Eye (tissue), 1 donor: ENCODE data around the gene MYO1G.
"Not testable (repeated sequence)": the region's sequence is repeated elsewhere in the genome, so short reads cannot be mapped to it uniquely, and the experiment has no call there.

Source experiments
- DNase-seq: peaks from one replicate; pipeline ENCODE4 v3.0.0-alpha.2; 2015

MYO1G gene

DNA sequence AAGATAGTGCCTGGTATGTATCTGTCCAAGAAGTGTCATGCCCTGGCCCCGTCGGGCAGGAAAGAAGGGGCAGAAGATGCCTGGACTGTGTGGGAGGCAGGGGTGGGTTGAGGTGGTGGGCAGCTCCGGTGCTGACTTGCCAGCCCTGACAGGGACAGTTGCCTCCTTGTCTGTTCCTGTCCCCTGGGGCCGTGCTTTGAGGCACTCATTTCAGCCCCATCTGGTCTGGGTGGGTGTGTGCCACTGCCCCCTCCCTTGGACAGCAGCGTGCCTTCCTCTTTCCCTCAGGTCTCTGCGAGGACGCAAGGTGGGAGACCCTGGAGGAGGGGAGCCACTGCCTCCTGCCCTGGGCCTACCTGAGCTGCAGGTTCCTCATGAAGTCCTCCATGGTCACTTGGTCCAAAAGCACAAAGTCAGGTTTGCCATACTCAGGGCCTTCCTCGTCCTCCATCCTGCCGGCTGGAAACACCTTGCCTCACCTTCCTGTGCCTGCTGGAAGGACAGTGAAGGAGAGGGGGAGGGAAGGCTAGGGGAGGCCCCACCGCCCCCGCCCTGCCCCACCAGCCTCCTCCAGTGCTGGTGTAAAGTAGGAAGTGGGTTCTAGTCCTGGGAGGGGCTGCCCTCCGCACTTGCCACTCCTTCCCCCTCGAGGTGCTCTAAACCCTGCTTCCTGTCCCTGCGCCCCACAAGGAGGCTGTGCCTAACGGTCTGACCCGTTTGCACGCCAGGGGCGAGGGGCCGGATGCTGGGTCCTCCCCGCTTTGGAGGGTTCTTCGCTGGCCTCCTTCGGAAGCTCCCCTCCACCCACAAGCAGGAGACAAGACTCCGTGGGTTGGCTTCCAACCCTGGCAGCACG is at the start of gene MYO1G:
Gene MYO1G (minus strand): TSS at position 505 of the 856 bp plus-strand sequence. CDS start 54 bp downstream, at position 451.
- DNase-seq: no peak

DNA sequence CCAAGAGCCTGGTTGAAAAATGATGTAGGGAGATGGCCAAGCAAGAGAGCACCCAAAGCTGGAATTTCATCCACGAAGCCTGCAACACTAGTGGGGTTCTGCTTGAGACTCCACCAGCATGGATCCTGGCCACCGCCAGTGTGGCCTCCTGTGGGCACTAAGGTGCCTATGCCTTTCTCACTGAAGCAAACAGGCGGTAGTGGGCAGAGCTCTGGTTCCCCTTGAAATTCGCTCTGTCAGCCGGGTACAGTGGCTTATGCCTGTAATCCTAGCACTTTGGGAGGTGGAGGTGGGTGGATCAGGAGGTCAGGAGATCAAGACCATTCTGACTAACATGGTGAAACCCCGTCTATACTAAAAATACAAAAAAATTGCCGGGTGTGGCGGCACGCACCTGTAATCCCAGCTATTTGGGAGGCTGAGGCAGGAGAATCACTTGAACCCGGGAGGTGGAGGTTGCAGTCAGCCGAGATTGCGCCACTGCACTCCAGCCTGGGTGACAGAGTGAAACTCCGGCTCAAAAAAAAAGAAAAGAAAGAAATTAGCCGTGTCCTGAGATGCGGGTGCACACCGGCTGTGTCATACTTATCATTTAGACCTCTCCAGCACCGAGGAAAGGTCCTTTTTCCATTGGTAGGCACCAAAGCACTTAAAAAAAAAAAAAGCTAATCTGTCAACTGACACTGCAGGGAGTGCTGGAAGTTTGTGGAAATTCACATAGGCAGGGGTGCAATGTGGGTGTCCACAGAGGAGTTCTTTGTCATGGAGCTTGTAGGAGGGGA is 49.5 kb upstream of the MYO1G start:
- DNase-seq: no peak

DNA sequence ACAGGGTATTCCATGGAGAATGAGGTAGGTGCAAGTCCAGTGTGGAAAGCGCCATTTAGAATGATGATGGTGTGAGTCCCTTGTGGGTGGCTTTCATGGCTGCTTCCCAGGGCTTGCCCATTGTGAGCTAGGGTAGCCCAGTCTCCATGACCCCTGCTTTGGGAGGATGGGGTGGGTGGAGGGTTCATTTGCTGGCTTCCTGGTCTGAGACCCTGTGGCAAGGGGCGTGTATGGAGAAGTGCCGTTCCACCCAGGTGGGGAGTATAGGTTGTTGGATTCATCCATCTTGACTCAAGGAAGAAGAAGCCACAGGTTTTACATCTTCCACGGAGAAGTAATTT is 48.9 kb upstream of the MYO1G start:
- no peak for DNase-seq

DNA sequence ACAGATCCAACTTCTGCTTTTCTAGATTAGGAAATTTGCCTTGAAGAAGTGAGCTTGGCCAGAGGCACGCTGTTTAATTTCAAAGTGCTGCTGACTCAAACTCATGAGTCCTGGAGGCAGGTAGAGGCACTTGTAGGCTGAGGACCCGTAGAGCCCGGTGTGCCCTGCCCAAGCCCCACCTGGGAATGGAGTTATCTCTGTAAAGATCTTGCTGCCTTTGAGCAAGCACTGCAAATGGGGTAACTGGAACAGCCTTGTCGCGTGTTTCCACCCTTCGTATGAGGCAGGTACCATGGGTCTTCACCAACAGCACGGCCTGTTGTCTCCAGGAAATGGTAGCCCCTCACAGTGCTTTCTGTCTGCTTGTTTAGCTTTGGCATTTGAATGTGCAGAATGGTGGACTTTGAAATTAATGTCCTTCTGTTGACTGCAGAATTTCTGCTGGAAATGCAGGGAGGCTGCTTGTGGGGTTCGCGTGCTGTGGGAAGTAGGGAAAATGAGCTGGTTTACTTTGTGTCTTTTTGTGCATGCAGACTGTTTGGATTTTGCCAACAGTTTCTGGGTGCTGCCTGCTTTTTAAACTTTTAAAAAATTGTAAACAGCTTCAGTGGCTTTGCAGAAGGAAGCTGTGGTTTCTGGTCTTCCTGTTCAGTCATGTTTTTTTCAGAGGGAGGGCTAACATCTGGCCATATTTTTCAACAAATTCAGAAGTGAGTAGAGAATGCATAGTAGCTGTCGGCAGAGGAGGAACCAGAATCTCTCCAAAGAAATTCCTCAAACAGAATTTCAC is 48.4 kb upstream of the MYO1G start:
- no peak for DNase-seq

DNA sequence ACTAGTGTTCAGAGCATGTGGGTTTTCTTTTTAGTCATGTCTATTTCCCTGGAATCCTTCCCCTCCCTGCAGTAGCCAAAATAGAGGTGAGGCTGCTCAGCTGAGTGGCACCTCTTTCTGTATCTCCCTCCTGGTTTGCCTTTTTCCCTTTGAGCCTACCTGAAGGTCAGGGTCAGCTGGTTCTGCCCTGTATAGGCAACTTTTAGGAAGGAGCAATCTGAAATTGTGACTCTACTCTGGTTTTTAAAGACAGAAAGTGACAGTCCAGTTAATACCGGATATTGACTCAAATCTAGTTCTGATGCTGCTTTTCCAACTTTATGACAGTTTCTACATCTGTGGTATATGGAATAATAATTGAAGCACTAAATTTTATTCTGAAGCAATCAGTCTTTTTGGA is 47.2 kb upstream of the MYO1G start:
- no peak for DNase-seq

DNA sequence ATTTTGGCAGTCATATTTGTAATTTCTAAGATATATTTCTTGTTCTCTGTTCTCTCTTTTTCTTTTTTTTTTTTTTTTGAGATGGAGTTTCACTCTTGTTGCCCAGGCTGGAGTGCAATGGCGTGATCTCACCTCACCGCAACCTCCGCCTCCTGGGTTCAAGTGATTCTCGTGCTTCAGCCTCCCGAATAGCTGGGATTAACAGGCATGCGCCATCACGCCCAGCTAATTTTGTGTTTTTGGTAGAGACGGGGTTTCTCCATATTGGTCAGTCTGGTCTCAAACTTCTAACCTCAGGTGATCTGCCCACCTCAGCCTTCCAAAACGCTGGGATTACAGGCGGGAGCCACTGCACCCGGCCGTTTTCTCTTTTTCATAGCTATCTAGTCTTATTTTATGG is 46.7 kb upstream of the MYO1G start:
- not testable (repeated sequence) for DNase-seq

DNA sequence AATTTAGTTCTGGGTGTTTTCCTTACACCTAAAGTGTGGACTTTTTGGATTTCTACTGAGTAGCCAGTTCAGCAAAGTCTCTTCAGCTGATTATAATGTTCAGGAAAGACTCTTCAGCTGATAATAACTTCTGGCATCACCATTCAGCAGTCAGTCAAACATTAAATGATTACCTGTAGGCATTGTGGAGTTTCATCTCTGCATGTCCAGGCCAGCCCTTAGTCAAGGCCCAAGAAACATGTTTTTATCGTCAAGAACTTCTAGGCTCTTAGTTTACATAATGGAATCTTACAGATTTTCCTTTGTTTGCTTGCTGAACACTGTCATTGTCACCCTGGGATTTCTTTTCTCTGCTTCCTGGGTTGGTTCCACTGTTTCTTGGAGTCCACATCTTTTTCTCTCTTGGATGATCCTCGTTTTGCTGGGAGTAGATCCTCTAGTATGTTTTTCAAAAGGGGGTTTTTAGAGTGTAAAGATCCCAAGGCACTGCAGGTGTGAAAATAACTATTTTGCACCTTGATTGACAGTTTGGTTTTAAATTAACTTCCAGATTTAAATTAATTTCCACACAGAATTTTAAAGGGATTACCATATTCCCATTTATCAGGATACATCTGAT is 45.4 kb upstream of the MYO1G start:
- DNase-seq: no peak

DNA sequence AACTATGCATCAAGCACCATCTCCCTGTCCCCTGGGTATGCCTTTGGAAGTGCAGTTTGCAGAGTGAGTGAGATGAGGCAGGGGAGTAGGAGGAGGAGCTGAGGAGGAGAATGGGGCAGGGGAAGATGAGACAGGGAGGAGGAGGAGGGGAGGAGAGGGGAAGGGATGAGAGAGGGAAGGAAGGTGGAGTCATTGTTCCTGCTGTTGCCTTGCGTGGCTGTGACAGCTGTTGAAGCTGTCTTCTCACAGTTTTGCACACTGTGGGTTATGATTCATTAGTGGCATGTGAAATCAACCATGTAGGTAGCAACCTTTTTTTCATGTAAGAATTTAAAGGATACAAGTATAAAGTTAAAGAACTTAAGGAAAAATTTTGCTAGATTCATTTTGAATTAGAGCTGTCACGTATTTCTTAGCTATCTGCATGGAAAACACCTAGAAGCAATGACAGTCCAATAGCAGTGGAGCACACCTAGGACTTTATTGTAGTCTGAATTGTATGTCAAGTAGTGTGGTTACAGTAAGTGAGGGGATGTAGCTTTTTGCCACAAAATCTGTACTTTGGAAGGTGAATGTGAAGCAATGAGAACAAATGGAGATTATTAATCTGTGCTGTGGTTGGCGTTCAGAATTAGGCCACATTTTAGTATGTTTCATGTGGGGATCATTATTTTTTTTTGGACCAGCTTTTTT is 42.9 kb upstream of the MYO1G start:
- peak; percentile 64 for DNase-seq

DNA sequence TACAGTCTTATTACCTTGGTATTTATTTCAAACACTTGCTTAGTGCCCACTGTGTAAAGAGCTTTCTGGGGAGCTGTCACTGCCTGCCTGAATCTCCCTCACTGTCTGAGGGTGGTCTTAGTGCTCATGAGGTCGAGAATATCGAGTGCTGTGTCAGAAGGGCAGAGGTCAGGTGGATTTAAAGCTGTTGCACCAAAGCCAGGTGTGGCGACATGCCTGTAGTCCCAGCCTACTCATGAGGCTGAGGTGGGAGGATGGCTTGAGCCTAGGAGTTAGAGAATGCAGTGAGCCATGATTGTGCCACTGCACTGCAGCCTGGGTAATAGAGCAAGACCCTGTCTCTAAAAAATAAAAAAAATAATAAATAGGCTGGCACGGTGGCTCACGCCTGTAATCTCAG is 42.1 kb upstream of the MYO1G start:
- DNase-seq: no peak

DNA sequence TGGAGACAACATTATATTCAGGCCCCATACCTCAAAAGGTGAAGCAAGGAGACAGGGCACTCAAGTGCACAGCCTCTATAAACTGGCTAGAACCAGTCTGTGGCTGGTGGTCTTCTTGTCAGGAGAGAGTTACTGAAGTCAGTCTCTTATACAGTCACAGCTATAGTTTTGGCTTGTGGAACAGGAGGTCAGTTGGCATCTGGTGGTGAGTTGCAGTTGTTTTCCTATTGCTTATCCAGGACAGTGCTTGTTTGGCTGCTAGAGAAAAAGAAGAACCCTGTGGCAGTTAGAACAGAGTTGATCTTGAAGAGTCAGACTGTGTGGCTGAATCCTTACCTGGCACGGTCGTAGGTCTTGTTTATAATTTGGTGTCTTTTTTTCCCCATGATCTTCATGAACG is 38.4 kb upstream of the MYO1G start:
- no peak for DNase-seq

DNA sequence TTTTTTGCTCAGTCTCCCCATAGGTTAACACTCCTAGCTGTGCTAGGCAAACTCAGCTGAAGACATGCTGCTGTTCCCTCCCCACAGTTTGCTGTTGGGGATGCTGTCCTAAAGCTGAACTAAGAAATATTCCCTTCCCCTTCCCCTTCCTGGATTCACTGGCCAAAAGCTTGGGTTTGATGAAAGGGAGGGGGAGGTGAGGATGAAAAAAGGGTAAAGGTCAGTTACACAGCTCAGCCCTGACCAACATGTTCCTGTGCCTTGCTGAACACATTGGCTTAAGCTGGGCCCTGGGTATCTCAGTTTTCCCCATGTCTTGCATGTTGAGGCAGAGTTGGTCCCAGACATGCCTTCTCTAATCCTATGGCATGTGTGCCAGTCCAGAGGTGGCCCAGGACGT is 36.5 kb upstream of the MYO1G start:
- no peak for DNase-seq

DNA sequence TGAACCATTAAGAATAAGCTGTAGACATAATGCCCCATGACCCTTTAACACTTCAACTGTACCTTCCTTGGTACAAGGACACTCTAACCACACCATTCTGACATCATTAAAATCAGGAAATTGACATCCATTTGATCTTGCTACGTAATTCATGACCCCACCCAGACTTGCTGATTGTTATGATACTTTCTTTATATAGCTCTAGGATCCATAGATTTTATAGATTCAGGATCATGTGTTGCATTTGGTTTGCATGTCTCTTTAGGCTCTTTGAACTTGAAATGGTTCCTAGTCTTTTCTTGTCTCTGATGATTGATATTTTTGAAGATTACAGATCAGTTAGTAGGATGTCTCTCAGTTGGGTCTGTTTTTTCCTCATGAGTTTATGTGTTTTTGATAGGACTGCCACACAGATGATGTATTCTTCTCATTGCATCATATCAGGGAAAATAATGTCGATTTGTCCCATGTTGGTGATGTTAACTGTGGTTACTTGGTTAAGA is 34.7 kb upstream of the MYO1G start:
- no peak for DNase-seq

DNA sequence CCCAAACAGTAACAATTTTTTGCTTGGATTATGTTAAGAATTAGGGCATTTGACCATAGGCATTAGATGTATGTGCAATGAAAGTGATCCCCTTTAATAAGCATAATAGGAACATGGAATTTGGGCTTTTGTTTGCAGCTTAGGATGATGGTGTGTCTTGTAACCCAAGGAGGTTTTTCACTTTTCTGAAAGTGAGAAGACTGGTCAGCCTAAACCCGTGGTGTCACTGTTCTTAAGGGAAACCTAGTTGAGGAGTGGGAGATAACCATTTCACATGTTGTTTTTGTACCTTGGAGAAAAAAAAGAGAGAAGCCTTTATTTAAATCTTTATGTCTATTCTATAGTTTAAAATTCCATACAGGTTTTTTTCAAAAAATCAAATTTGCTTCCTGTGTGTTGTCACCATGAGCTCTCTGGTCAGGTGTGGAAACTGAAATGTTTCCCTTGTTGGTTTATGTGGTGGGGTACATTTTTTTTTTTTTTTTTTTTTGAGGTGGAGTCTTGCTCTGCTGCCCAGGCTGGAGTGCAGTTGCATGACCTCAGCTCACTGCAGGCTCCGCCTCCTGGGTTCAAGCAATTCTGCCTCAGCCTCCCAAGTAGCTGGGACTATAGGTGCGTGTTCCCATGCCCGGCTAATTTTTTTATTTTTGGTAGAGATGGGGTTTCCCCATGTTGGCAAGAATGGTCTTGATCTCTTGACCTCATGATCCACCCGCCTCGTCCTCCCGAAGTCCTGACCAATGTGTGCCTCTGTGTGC is 28.9 kb upstream of the MYO1G start:
- no peak for DNase-seq

DNA sequence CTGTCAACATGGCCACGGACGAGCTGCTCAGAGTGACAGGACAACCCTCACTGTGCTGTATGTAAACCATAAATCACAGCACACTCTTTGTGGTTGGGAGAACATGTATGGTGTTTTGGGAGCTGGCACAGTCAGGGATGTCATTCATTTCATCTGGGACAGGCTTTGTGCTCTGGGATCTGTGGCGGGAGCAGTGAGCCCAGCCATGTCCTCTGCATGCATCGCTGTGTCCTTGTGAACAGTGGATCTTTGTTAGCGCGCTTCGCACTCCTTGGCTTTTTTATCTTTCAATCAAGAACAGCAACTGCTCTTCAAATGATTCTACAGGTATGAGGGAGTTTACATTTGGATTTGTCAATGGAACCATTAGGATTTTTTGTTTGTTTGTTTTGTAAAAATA is 28.3 kb upstream of the MYO1G start:
- peak; percentile 6 for DNase-seq

DNA sequence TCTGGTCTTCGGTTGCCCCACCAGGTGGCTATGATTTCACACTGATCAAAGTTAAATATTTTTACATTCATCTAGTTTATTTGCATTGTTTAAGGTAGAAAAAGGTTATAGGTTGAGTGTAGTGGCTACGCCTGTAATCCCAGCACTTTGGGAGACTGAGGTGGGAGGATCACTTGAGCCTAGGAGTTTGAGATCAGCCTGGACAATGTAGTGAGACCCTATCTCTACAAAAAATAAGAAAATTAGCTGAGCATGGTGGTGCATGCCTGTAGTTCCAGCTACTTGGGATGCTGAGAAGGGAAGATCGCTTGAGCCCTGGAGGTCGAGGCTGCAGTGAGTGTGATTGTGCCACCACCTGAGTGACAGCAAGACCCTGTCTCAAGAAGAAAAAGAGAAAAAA is 25.0 kb upstream of the MYO1G start:
- no peak for DNase-seq

DNA sequence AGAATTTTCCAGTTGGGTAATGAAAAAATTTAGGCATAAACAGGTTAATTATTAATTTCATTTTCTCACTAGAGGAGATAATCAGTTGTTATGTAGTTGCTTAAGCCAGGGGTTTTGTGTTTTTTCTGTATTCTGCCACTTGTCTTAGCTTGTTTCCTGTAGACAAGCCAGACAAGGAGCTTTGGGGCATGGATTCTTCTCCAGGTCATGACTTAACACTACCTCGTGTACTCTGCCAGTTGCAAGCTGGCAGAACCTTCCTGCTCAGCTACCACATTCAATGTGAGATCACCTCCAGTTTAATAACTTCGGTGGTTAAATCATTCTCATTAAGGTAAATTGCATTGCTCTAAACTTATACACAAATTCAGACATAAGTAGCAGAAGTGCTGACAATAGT is 23.0 kb upstream of the MYO1G start:
- DNase-seq: no peak

DNA sequence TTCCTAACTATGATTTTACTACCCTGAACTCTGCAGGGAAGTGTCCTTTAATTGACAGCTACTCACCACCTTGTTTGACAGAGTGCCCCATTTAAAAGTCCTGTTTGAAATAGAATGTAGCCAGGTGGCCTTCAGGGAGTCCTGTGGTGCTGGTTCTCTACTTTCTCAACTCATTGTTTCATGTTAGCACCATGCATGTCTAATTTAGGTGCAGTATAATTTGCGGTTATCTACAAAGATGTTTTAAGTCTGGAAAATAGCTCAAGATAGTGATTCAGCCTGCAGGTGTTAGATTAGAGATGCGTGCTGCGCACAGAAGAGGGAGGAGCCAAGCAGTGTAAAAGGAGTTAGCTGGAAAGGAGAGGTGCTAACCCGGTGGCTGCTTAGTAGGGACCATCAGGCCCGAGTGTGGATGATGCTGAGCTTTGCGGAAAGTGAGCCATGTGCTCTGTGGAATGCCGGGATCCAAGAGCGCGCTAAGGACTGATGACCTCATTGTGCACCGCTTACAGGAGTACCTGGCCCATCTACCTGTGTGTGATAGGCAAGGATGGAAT is 22.4 kb upstream of the MYO1G start:
- DNase-seq: peak; percentile 22

DNA sequence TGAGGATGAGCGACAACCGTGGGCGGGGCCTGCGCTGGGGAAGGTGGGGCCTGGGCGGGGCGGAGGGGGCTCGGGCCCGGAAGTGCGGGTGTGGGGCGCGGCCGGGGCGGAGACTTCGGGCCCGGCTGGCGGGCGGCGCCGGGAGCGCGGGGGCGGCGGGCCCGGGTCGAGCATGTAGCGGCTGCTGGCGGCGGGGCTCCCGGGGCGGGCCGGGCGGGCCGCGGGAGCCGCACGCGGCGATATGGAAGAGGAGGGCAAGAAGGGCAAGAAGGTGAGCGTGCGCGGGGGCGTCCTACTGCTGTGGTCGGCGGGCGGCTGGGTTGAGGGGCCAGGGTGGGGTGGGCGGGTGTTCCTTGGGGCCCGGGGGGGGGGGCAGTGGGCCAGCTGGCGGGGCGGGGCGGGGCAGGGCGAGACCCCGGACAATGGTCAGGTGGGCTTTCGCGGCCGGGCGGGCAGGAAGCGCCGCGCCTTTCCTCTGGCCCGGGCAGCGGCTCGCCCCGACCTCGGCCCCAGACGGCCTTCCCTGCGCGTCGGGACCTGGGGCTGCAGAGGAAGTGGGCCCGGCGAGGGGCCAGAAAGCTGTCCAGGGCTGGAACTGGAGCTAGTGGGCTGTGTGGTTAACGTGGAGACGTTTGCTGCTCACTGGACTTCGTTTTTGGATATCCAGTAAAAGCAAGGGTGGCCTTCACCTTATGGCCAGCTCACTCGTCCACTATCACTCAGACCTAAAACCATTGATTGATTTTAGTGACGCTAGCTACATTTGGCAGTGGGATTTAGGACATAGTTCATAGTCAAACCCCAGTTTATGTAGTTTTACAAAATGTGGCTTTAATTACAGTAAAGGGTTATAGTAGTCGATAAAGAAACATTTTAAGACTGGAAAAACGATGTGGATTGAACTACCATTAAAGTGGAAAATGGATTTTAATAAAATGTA is 21.5 kb upstream of the MYO1G start, which contains the start of gene CCM2:
Gene CCM2 (plus strand): TSS at position 109 of the 940 bp plus-strand sequence. CDS start 133 bp downstream, at position 242.
- peak; percentile 70 for DNase-seq

DNA sequence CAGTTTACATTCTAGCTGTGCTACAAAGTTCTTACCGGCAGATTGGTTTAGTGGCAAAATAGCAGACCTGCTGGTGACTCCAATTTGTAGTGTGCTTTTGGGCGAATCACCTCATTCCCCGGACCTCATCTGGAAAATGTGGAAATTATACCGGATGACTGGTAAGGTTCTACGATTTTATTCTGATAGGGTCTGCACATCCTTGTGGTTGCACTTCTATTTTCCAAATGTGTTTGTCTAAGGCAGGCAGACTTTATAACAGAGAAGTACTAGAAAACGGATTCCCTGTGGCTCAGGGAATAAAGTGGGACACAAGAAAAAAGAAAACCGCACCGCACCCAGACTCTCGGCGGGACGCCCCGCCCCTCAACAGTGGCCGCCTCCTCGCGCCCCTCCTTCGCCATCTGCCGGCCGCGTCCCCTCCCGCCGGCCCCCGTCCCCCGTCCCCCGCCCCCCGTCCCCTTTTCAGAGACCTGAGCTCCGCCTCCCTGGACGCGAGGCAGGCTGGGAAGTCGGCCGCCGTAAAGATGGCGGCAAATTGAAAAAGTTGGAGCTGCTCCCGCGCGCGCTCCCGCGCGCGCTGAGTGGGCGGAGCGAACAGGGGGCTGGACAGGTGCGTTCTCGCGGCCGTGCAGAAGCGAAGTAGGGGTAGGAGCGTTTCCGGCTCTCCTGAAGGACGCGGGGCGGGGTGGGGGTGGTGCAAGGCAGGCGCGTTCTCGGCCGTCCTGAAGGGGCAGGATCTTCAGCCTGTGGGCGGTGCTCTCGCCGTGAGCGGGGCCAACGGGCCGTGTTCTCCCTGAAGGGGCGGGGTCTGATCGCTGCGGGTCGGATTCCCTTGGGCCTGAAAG is 20.7 kb upstream of the MYO1G start:
- DNase-seq: peak; percentile 99
